Osteocyte (in vitro differentiated cells): ENCODE measurements around the gene RAB5A. TPM values are rescaled to one million over a fixed set of nuclear protein-coding genes. Genes with fewer than 3 reads are reported as not detected.

Source experiments
- DNase-seq: peaks from one replicate; pipeline ENCODE4 v3.0.0; 2021; ENCODE audit warnings: mixed read lengths; ENCODE audit not compliant: unreplicated experiment; ENCODE audit errors: extremely low spot score
- H3K27ac Mint-ChIP-seq: one replicate; pipeline ENCODE4 v1.8.0; 2021; ENCODE audit warnings: mild to moderate bottlenecking, mixed read lengths; ENCODE audit not compliant: unreplicated experiment
- H3K27me3 Mint-ChIP-seq: one replicate; pipeline ENCODE4 v1.8.0; 2021; ENCODE audit warnings: mixed read lengths; ENCODE audit not compliant: unreplicated experiment
- H3K36me3 Mint-ChIP-seq: one replicate; pipeline ENCODE4 v1.8.0; 2021; ENCODE audit warnings: mixed read lengths; ENCODE audit not compliant: unreplicated experiment
- H3K4me1 Mint-ChIP-seq: one replicate; pipeline ENCODE4 v1.8.0; 2021; ENCODE audit warnings: mixed read lengths; ENCODE audit not compliant: unreplicated experiment
- H3K4me3 Mint-ChIP-seq: one replicate; pipeline ENCODE4 v1.8.0; 2021; ENCODE audit warnings: mild to moderate bottlenecking, moderate library complexity, mixed read lengths; ENCODE audit not compliant: unreplicated experiment
- H3K9me3 Mint-ChIP-seq: one replicate; pipeline ENCODE4 v1.8.0; 2021; ENCODE audit warnings: mixed read lengths; ENCODE audit not compliant: unreplicated experiment
- total RNA-seq: library from RNA; stranded (reverse); gene quantifications from 2 replicates; pipeline ENCODE4 v1.2.1, GENCODE V29; 2021
- TF ChIP-seq, protein P1 (sequence below): fragments of 200-600 bp; sonication (generic); IDR thresholded peaks from 2 replicates; pipeline ENCODE4 v1.5.0; 2021; ENCODE audit warnings: antibody characterized with exemption, mild to moderate bottlenecking, moderate library complexity

The RAB5A gene
- total RNA-seq, 1 donor from 2014 or later: 83.0 TPM

DNA sequence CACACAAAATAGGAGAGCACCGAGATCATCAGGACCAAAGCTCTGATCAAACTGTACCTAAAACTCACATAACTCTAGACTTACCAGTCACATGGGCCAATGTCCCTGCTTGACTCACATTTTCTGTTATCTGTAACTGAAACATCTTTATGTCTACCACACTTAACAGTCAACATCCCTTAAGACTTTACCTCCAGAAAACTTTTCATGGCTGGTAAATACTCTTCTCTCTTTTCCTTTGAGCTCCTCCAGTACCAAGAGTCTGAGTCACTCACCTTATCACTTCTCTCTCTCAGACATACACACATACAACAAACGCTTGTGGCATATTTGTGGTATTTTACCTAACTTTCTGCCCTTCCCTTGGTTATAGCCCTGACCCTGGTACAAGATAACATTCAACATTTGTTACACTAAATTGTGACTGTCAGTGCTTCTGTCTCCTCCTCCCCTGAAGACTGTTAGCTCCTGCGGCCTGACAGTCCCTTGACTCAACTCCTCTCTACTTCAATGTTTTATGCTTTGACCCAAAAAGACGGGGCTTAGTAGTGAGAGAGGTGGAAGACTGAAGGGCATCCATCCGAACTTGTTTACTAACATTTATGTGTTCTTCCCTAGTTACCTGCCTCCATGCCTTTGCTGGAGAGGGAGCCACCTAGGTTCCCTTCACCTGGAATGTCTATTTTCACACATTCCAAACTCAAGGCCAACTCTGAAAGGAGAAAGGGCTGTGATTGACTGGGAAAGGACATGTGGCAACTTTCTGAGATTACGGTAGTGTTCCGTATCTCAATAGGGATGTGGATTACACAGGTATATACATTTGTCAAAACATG, 9.2 kb upstream of the RAB5A start:
- TF ChIP-seq, protein P1, sequence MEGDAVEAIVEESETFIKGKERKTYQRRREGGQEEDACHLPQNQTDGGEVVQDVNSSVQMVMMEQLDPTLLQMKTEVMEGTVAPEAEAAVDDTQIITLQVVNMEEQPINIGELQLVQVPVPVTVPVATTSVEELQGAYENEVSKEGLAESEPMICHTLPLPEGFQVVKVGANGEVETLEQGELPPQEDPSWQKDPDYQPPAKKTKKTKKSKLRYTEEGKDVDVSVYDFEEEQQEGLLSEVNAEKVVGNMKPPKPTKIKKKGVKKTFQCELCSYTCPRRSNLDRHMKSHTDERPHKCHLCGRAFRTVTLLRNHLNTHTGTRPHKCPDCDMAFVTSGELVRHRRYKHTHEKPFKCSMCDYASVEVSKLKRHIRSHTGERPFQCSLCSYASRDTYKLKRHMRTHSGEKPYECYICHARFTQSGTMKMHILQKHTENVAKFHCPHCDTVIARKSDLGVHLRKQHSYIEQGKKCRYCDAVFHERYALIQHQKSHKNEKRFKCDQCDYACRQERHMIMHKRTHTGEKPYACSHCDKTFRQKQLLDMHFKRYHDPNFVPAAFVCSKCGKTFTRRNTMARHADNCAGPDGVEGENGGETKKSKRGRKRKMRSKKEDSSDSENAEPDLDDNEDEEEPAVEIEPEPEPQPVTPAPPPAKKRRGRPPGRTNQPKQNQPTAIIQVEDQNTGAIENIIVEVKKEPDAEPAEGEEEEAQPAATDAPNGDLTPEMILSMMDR: no peak
- Mint-ChIP-seq H3K4me1 (no peaks in the 10 kb centered on the region), H3K9me3 (no peaks in the 10 kb centered on the region), H3K27ac (no peak overlapping the region), H3K4me3 (no peak overlapping the region), H3K27me3 (peaks cover 7% of the 10 kb centered on the region), H3K36me3 (no peaks in the 10 kb centered on the region)
- no peak for DNase-seq

GRCh38 chr3:19938295-19938627, 8.6 kb upstream of the RAB5A start:
- Mint-ChIP-seq H3K27me3 (peaks cover 4% of the 10 kb centered on the region), H3K4me1 (no peaks in the 10 kb centered on the region), H3K4me3 (no peak overlapping the region), H3K9me3 (no peaks in the 10 kb centered on the region), H3K27ac (no peak overlapping the region), H3K36me3 (no peaks in the 10 kb centered on the region)
- no peak for DNase-seq
- TF ChIP-seq, protein P1: no peak

- H3K4me3 Mint-ChIP-seq: no peak overlapping the region
Observed at GRCh38 chr3:19940643-19941042, 6.3 kb upstream of the RAB5A start.

DNA sequence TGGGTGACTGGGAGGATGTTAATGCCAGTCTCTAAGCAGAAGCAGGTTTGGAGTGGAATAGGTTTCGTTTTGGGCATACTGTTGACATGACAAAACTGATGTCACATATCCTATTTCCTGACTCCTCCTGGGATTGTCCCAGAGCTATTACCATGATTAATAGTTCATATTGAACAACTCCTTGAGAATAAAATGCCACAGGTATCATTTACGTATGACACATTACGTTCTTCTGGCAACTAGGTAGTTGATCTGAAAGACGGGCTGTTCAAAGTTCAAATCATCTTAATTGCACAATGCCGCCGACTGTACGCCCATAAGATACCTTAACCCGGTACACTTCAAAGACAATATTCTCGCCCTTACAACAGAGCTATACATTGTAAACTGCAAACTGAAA, 1.4 kb upstream of the RAB5A start:
- no peaks in the 10 kb centered on the region for H3K9me3 Mint-ChIP-seq
- no peaks in the 10 kb centered on the region for H3K27me3 Mint-ChIP-seq
- H3K27ac Mint-ChIP-seq: no peak overlapping the region
- TF ChIP-seq, protein P1: no peak
- H3K4me1 Mint-ChIP-seq: peaks cover 29% of the 10 kb centered on the region
- peaks cover 3% of the 10 kb centered on the region for H3K36me3 Mint-ChIP-seq
- H3K4me3 Mint-ChIP-seq: peak overlapping the region; percentile 100
- DNase-seq: no peak

More at GRCh38 chr3:19940643-19941042, 6.3 kb upstream of the RAB5A start:
- no peak overlapping the region for H3K27ac Mint-ChIP-seq
- peaks cover 4% of the 10 kb centered on the region for H3K4me1 Mint-ChIP-seq
- H3K36me3 Mint-ChIP-seq: no peaks in the 10 kb centered on the region
- H3K27me3 Mint-ChIP-seq: no peaks in the 10 kb centered on the region
- H3K9me3 Mint-ChIP-seq: no peaks in the 10 kb centered on the region
- TF ChIP-seq, protein P1: no peak
- no peak for DNase-seq

DNA sequence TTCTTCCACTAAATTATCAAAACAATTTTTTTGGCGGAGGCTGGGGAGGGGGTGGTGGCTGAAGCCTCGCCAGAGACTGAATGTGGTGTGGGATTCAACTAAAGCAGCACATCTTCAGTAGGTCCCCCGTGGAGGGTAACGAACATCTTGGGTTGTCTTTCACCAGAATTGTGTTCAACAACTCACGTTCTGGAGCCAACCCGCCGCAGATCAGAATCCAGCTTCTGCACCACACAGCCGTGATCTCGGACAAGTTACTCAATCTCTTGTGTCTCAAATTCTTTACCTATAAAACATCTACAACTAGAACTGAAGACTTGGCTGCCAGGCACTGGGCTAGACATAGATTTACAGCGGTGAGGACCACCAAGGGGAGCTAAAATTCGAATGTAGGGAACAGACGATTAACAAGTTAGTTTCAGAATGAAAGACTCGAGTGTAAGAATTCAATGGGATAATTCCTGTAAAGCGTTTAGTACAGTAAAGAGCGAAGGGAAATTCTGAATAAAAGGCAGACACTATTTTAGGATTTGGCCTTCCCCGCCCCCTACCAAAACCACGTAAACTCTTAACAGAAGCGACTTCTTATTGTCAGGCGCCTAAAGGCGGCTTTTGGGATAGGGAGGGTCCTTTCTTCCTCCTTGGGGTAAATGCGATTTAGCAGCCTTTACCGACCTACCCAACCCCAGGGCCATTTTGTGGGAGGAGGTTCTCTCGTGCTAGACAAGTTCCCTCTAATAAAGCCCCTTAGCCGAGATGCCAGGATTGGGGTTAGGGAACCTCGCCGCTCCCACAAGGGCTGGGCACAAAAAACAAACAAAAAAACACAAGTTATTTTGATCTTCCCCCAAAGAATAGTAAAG, 697 bp upstream of the RAB5A start:
- Mint-ChIP-seq H3K9me3 (no peaks in the 10 kb centered on the region), H3K27me3 (no peaks in the 10 kb centered on the region), H3K4me3 (peak overlapping the region; percentile 100), H3K4me1 (peaks cover 32% of the 10 kb centered on the region), H3K36me3 (peaks cover 9% of the 10 kb centered on the region), H3K27ac (peak overlapping the region; percentile 100)
- TF ChIP-seq, protein P1: no peak
- no peak for DNase-seq
